Astrocyte (in vitro differentiated cells and primary cell): Measurements from ENCODE around the gene TMTC1. TPM values are rescaled to one million over a fixed set of nuclear protein-coding genes. Genes with fewer than 3 reads are reported as not detected.

Source experiments
- DNase-seq: peaks from one replicate; pipeline ENCODE4 v3.0.0-alpha.2; 2010; ENCODE audit warnings: low read depth
- FAIRE-seq: peaks from 2 replicates; lab custom pipeline; 2011; peaks lifted over from hg19 to GRCh38; lab: Jason Lieb, UNC
- H2AFZ ChIP-seq: 2 replicates; pipeline ENCODE4 v1.6.0; 2012; ENCODE audit warnings: low read depth, low read length, inconsistent platforms
- H3K27ac ChIP-seq: 2 replicates; pipeline ENCODE4 v1.5.1; 2011; ENCODE audit warnings: low read depth, low read length, inconsistent platforms
- H3K27me3 ChIP-seq: 2 replicates; pipeline ENCODE4 v1.6.0; 2011; ENCODE audit warnings: low read length, inconsistent platforms; ENCODE audit not compliant: insufficient read depth
- H3K36me3 ChIP-seq: 2 replicates; pipeline ENCODE4 v1.5.1; 2011; ENCODE audit warnings: low read length, inconsistent platforms; ENCODE audit not compliant: insufficient read depth
- H3K4me1 ChIP-seq: 2 replicates; pipeline ENCODE4 v1.5.1; 2011; ENCODE audit warnings: low read length, inconsistent platforms; ENCODE audit not compliant: insufficient read depth
- H3K4me2 ChIP-seq: 2 replicates; pipeline ENCODE4 v1.6.0; 2012; ENCODE audit warnings: low read length, inconsistent platforms
- H3K4me3 ChIP-seq: 2 replicates; pipeline ENCODE4 v1.5.1; 2011; ENCODE audit warnings: low read depth, mild to moderate bottlenecking, low read length, inconsistent platforms; ENCODE audit not compliant: insufficient read depth
- H3K79me2 ChIP-seq: 2 replicates; pipeline ENCODE4 v1.6.0; 2012; ENCODE audit warnings: mild to moderate bottlenecking, low read length, inconsistent platforms; ENCODE audit not compliant: insufficient read depth
- H3K9ac ChIP-seq: 2 replicates; pipeline ENCODE4 v1.6.0; 2012; ENCODE audit warnings: mild to moderate bottlenecking, low read length, inconsistent platforms
- H3K9me3 ChIP-seq: 2 replicates; pipeline ENCODE4 v1.5.1; 2012; ENCODE audit warnings: low read depth, mild to moderate bottlenecking, low read length, inconsistent platforms; ENCODE audit not compliant: insufficient read depth
- H4K20me1 ChIP-seq: 2 replicates; pipeline ENCODE4 v1.6.0; 2012; ENCODE audit warnings: low read length, inconsistent platforms; ENCODE audit not compliant: insufficient read depth
- H3K27ac Mint-ChIP-seq: one replicate; pipeline ENCODE4 v1.8.0; 2021; ENCODE audit warnings: mild to moderate bottlenecking, mixed read lengths; ENCODE audit not compliant: unreplicated experiment
- H3K27me3 Mint-ChIP-seq: one replicate; pipeline ENCODE4 v1.8.0; 2021; ENCODE audit warnings: low read depth, mixed read lengths; ENCODE audit not compliant: unreplicated experiment
- H3K36me3 Mint-ChIP-seq: one replicate; pipeline ENCODE4 v1.8.0; 2021; ENCODE audit warnings: low read depth, mixed read lengths; ENCODE audit not compliant: unreplicated experiment
- H3K4me1 Mint-ChIP-seq: one replicate; pipeline ENCODE4 v1.8.0; 2021; ENCODE audit warnings: low read depth, mixed read lengths; ENCODE audit not compliant: unreplicated experiment
- H3K4me3 Mint-ChIP-seq: one replicate; pipeline ENCODE4 v1.8.0; 2021; ENCODE audit warnings: mild to moderate bottlenecking, moderate library complexity, mixed read lengths; ENCODE audit not compliant: unreplicated experiment
- H3K9me3 Mint-ChIP-seq: one replicate; pipeline ENCODE4 v1.8.0; 2021; ENCODE audit warnings: mild to moderate bottlenecking, mixed read lengths; ENCODE audit not compliant: unreplicated experiment
- CTCF ChIP-seq: IDR thresholded peaks from 2 replicates; pipeline ENCODE4 v1.5.1; 2011; ENCODE audit warnings: low read depth, mild to moderate bottlenecking, inconsistent platforms, low read length, moderate library complexity; ENCODE audit not compliant: insufficient read depth
- EZH2 ChIP-seq: IDR thresholded peaks from 2 replicates; pipeline ENCODE4 v1.6.1; 2012; ENCODE audit warnings: mild to moderate bottlenecking, low read length, inconsistent platforms; ENCODE audit not compliant: insufficient read depth
- total RNA-seq: library from RNA; stranded (reverse); gene quantifications from 2 replicates; pipeline ENCODE4 v1.2.1, GENCODE V29; 2021

TMTC1 gene
- total RNA-seq, 1 donor from 2014 or later = 4.7 TPM

- no peaks in the 10 kb centered on the region for H3K27me3 Mint-ChIP-seq
- peak; percentile 35 for DNase-seq
- no peak for TF ChIP-seq EZH2
- no peak for TF ChIP-seq CTCF
- no peaks in the 10 kb centered on the region for H3K79me2 ChIP-seq
- H3K27ac Mint-ChIP-seq = peak overlapping the region; percentile 42
- H3K27ac ChIP-seq = no peak overlapping the region
- FAIRE-seq = no peak
- no peaks in the 10 kb centered on the region for H3K9me3 Mint-ChIP-seq
- H3K36me3 ChIP-seq = no peaks in the 10 kb centered on the region
- no peak overlapping the region for H3K4me3 Mint-ChIP-seq
- peak overlapping the region; percentile 16 for H3K4me2 ChIP-seq
- H3K9me3 ChIP-seq = no peaks in the 10 kb centered on the region
- H2AFZ ChIP-seq = peak overlapping the region; percentile 9
- H3K36me3 Mint-ChIP-seq = no peaks in the 10 kb centered on the region
- no peak overlapping the region for H3K4me3 ChIP-seq
- H4K20me1 ChIP-seq = no peaks in the 10 kb centered on the region
- H3K4me1 Mint-ChIP-seq = peaks cover 10% of the 10 kb centered on the region
- no peak overlapping the region for H3K9ac ChIP-seq
- no peaks in the 10 kb centered on the region for H3K27me3 ChIP-seq
- H3K4me1 ChIP-seq = peaks cover 6% of the 10 kb centered on the region
Observed at GRCh38 chr12:29733060-29733459, 50.7 kb downstream of the TMTC1 start.

- DNase-seq (no peak), FAIRE-seq (no peak)
Observed at GRCh38 chr12:29732593-29732992, 51.1 kb downstream of the TMTC1 start.

More at GRCh38 chr12:29732593-29732992, 51.1 kb downstream of the TMTC1 start:
- H3K9ac ChIP-seq = no peak overlapping the region
- H3K27me3 ChIP-seq = no peaks in the 10 kb centered on the region
- Mint-ChIP-seq H3K27me3 (no peaks in the 10 kb centered on the region), H3K4me3 (no peak overlapping the region), H3K27ac (no peak overlapping the region), H3K36me3 (no peaks in the 10 kb centered on the region), H3K9me3 (no peaks in the 10 kb centered on the region), H3K4me1 (peaks cover 10% of the 10 kb centered on the region)
- no peaks in the 10 kb centered on the region for H3K79me2 ChIP-seq
- no peak overlapping the region for H3K27ac ChIP-seq
- no peak overlapping the region for H3K4me3 ChIP-seq
- H2AFZ ChIP-seq = no peak overlapping the region
- no peaks in the 10 kb centered on the region for H3K36me3 ChIP-seq
- H3K4me2 ChIP-seq = peak overlapping the region; percentile 16
- TF ChIP-seq CTCF = no peak
- TF ChIP-seq EZH2 = no peak
- no peaks in the 10 kb centered on the region for H4K20me1 ChIP-seq
- peaks cover 6% of the 10 kb centered on the region for H3K4me1 ChIP-seq
- H3K9me3 ChIP-seq = no peaks in the 10 kb centered on the region
